Tibial nerve (tissue), 4 donors: ENCODE results near the gene FARP1.

Source experiments
- CTCF ChIP-seq, 5 experiments: fragments of 200-600 bp in 3 of 5; fragments of 450-650 bp in 2 of 5; sonication (generic) in 3 of 5; IDR thresholded peaks; one replicate each; pipeline ENCODE4 v1.5.1; 2016 to 2019; ENCODE audit warnings: antibody characterized with exemption in 5 of 5, mild to moderate bottlenecking in 3 of 5, moderate library complexity in 2 of 5
- EP300 ChIP-seq, 2 donors: sonication (generic); formaldehyde crosslinking; IDR thresholded peaks; one replicate each; pipeline ENCODE4 v1.6.1; 2017; ENCODE audit warnings: antibody characterized with exemption in 2 of 2, mild to moderate bottlenecking in 1 of 2

GRCh38 chr13:98184792-98185191 is 41.9 kb downstream of the FARP1 start:
- no peak for TF ChIP-seq EP300 (IDR thresholded peaks at IDR 0.05)
- TF ChIP-seq CTCF (IDR thresholded peaks at IDR 0.05) = no peak
